Duodenal mucosa (tissue), 2 donors: ENCODE measurements around the gene METTL24.

Experiments
- H3K27ac ChIP-seq: one replicate; pipeline ENCODE4 v1.7.0; 2013; ENCODE audit warnings: low read depth, low read length
- H3K27me3 ChIP-seq, 2 donors: one replicate each; pipeline ENCODE4 v1.7.0; 2013; ENCODE audit warnings: low read length in 2 of 2, control low read depth in 1 of 2; ENCODE audit not compliant: insufficient read depth in 2 of 2, control insufficient read depth in 1 of 2
- H3K36me3 ChIP-seq, 2 donors: one replicate each; pipeline ENCODE4 v1.7.0; 2013; ENCODE audit warnings: low read length in 2 of 2, control low read depth in 1 of 2; ENCODE audit not compliant: insufficient read depth in 2 of 2, control insufficient read depth in 1 of 2
- H3K4me1 ChIP-seq, 2 donors: one replicate each; pipeline ENCODE4 v1.7.0; 2013; ENCODE audit warnings: low read length in 2 of 2, control low read depth in 1 of 2; ENCODE audit not compliant: insufficient read depth in 2 of 2, control insufficient read depth in 1 of 2
- H3K4me3 ChIP-seq, 2 donors: one replicate each; pipeline ENCODE4 v1.7.0; 2013; ENCODE audit warnings: low read length in 2 of 2, low read depth in 1 of 2
- H3K9ac ChIP-seq, 2 donors: one replicate each; pipeline ENCODE4 v1.7.0; 2013; ENCODE audit warnings: low read length in 2 of 2, low read depth in 1 of 2
- H3K9me3 ChIP-seq, 2 donors: one replicate each; pipeline ENCODE4 v1.7.0; 2013; ENCODE audit warnings: low read length in 2 of 2, control low read depth in 1 of 2; ENCODE audit not compliant: control insufficient read depth in 1 of 2

METTL24 gene

GRCh38 chr6:110390404-110390803, 32.3 kb upstream of the METTL24 start:
- Histone ChIP-seq H3K4me1 (no peaks in the 10 kb centered on the region), H3K36me3 (peaks cover 0 to 3% of the 10 kb centered on the region in 2 donors), H3K4me3 (no peak overlapping the region), H3K9ac (no peak overlapping the region), H3K27me3 (no peaks in the 10 kb centered on the region), H3K9me3 (no peaks in the 10 kb centered on the region), H3K27ac (no peak overlapping the region)

- H3K9ac ChIP-seq, result no peak overlapping the region
- H3K9me3 ChIP-seq, result no peaks in the 10 kb centered on the region
- no peaks in the 10 kb centered on the region for H3K27me3 ChIP-seq
- H3K4me3 ChIP-seq, result no peak overlapping the region
- no peaks in the 10 kb centered on the region for H3K4me1 ChIP-seq
- H3K36me3 ChIP-seq, result peaks cover 0 to 3% of the 10 kb centered on the region in 2 donors
- no peak overlapping the region for H3K27ac ChIP-seq
Measured at GRCh38 chr6:110389689-110390382, 31.7 kb upstream of the METTL24 start.

- no peaks in the 10 kb centered on the region for H3K27me3 ChIP-seq
- no peaks in the 10 kb centered on the region for H3K9me3 ChIP-seq
- H3K27ac ChIP-seq, result no peak overlapping the region
- no peak overlapping the region for H3K4me3 ChIP-seq
- H3K36me3 ChIP-seq, result peaks cover 0 to 3% of the 10 kb centered on the region in 2 donors
- H3K4me1 ChIP-seq, result no peaks in the 10 kb centered on the region
- no peak overlapping the region for H3K9ac ChIP-seq
Measured at GRCh38 chr6:110387986-110388385, 29.8 kb upstream of the METTL24 start.

GRCh38 chr6:110385458-110385863, 27.3 kb upstream of the METTL24 start:
- no peak overlapping the region for H3K27ac ChIP-seq
- H3K9me3 ChIP-seq, result no peaks in the 10 kb centered on the region
- H3K4me1 ChIP-seq, result no peaks in the 10 kb centered on the region
- no peaks in the 10 kb centered on the region for H3K36me3 ChIP-seq
- H3K4me3 ChIP-seq, result no peak overlapping the region
- no peak overlapping the region for H3K9ac ChIP-seq
- no peaks in the 10 kb centered on the region for H3K27me3 ChIP-seq

- no peaks in the 10 kb centered on the region for H3K4me1 ChIP-seq
- no peak overlapping the region for H3K27ac ChIP-seq
- no peaks in the 10 kb centered on the region for H3K9me3 ChIP-seq
- H3K9ac ChIP-seq, result no peak overlapping the region
- no peaks in the 10 kb centered on the region for H3K36me3 ChIP-seq
- H3K27me3 ChIP-seq, result no peaks in the 10 kb centered on the region
- no peak overlapping the region for H3K4me3 ChIP-seq
Measured at GRCh38 chr6:110378552-110378951, 20.4 kb upstream of the METTL24 start.

- no peaks in the 10 kb centered on the region for H3K27me3 ChIP-seq
- H3K4me1 ChIP-seq, result no peaks in the 10 kb centered on the region
- no peak overlapping the region for H3K4me3 ChIP-seq
- H3K9me3 ChIP-seq, result no peaks in the 10 kb centered on the region
- H3K27ac ChIP-seq, result no peak overlapping the region
- no peak overlapping the region for H3K9ac ChIP-seq
- H3K36me3 ChIP-seq, result no peaks in the 10 kb centered on the region
Measured at GRCh38 chr6:110369066-110369465, 10.9 kb upstream of the METTL24 start.

GRCh38 chr6:110368284-110368683, 10.1 kb upstream of the METTL24 start:
- Histone ChIP-seq H3K9me3 (no peaks in the 10 kb centered on the region), H3K9ac (no peak overlapping the region), H3K27me3 (no peaks in the 10 kb centered on the region), H3K4me1 (no peaks in the 10 kb centered on the region), H3K4me3 (no peak overlapping the region), H3K36me3 (no peaks in the 10 kb centered on the region), H3K27ac (no peak overlapping the region)

- H3K9ac ChIP-seq, result no peak overlapping the region
- H3K4me3 ChIP-seq, result no peak overlapping the region
- no peaks in the 10 kb centered on the region for H3K9me3 ChIP-seq
- H3K27ac ChIP-seq, result no peak overlapping the region
- H3K36me3 ChIP-seq, result no peaks in the 10 kb centered on the region
- no peaks in the 10 kb centered on the region for H3K4me1 ChIP-seq
- no peaks in the 10 kb centered on the region for H3K27me3 ChIP-seq
Measured at GRCh38 chr6:110367825-110368224, 9.7 kb upstream of the METTL24 start.

GRCh38 chr6:110366975-110367374, 8.8 kb upstream of the METTL24 start:
- Histone ChIP-seq H3K9ac (no peak overlapping the region), H3K4me1 (no peaks in the 10 kb centered on the region), H3K27ac (no peak overlapping the region), H3K36me3 (no peaks in the 10 kb centered on the region), H3K27me3 (no peaks in the 10 kb centered on the region), H3K4me3 (no peak overlapping the region), H3K9me3 (no peaks in the 10 kb centered on the region)

GRCh38 chr6:110366256-110366655, 8.1 kb upstream of the METTL24 start:
- no peak overlapping the region for H3K4me3 ChIP-seq
- H3K27ac ChIP-seq, result no peak overlapping the region
- H3K9ac ChIP-seq, result no peak overlapping the region
- H3K4me1 ChIP-seq, result no peaks in the 10 kb centered on the region
- no peaks in the 10 kb centered on the region for H3K27me3 ChIP-seq
- H3K9me3 ChIP-seq, result no peaks in the 10 kb centered on the region
- H3K36me3 ChIP-seq, result no peaks in the 10 kb centered on the region
